Iris pigment epithelial cell (primary cell): ENCODE measurements around the gene DAAM2.

Experiments used
- DNase-seq: peaks from one replicate; pipeline ENCODE4 v3.0.0-alpha.2; 2011; ENCODE audit warnings: low read depth

Gene DAAM2

GRCh38 chr6:39819228-39819627, 27.1 kb downstream of the DAAM2 start:
- no peak for DNase-seq

- DNase-seq, result no peak
These were observed 27.5 kb downstream of the DAAM2 start for GRCh38 chr6:39819676-39820075.

- DNase-seq, result no peak
These were observed 28.4 kb downstream of the DAAM2 start for GRCh38 chr6:39820553-39820952.

- no peak for DNase-seq
These were observed 29.0 kb downstream of the DAAM2 start for GRCh38 chr6:39821046-39821740.

- DNase-seq, result no peak
These were observed 29.8 kb downstream of the DAAM2 start for GRCh38 chr6:39821742-39822532.

GRCh38 chr6:39822846-39823815, 31.0 kb downstream of the DAAM2 start:
- DNase-seq, result no peak

GRCh38 chr6:39824030-39824926, 32.1 kb downstream of the DAAM2 start:
- DNase-seq, result no peak

- DNase-seq, result no peak
These were observed 37.2 kb downstream of the DAAM2 start for GRCh38 chr6:39829331-39829730.

- no peak for DNase-seq
These were observed 38.3 kb downstream of the DAAM2 start for GRCh38 chr6:39830444-39830843.

GRCh38 chr6:39831701-39832100, 39.5 kb downstream of the DAAM2 start:
- no peak for DNase-seq

GRCh38 chr6:39834278-39834677, 42.1 kb downstream of the DAAM2 start:
- no peak for DNase-seq

GRCh38 chr6:39834866-39835265, 42.7 kb downstream of the DAAM2 start:
- no peak for DNase-seq

GRCh38 chr6:39835821-39836295, 43.7 kb downstream of the DAAM2 start:
- DNase-seq, result no peak

- no peak for DNase-seq
These were observed 44.4 kb downstream of the DAAM2 start for GRCh38 chr6:39836606-39837005.

- no peak for DNase-seq
These were observed 47.3 kb downstream of the DAAM2 start for GRCh38 chr6:39839445-39839844.

GRCh38 chr6:39840781-39841180, 48.6 kb downstream of the DAAM2 start:
- DNase-seq, result no peak

GRCh38 chr6:39841291-39841690, 49.1 kb downstream of the DAAM2 start:
- peak; percentile 5 for DNase-seq

GRCh38 chr6:39841923-39842322, 49.7 kb downstream of the DAAM2 start:
- no peak for DNase-seq

GRCh38 chr6:39843305-39844020, 51.3 kb downstream of the DAAM2 start:
- DNase-seq, result no peak

- DNase-seq, result no peak
These were observed 52.7 kb downstream of the DAAM2 start for GRCh38 chr6:39844866-39845265.

- DNase-seq, result peak; percentile 7
These were observed 55.0 kb downstream of the DAAM2 start for GRCh38 chr6:39847221-39847620.
